Psoas muscle (tissue), 8 donors: ENCODE data around the gene P2RY6. TPM values are rescaled to one million over a fixed set of nuclear protein-coding genes. Genes with fewer than 3 reads are reported as not detected.

Experiments
- ATAC-seq, 4 donors: fragments of 200-7000 bp; cut with Tn5 transposase; one replicate each; pipeline ENCODE4 v1.9.1; 2020; ENCODE audit warnings: moderate library complexity in 3 of 4, mild to moderate bottlenecking in 2 of 4
- DNase-seq, 2 donors: peaks; one replicate each; pipeline ENCODE4 v3.0.0-alpha.2; 2020
- H3K27ac ChIP-seq: fragments of 200-600 bp; one replicate; pipeline ENCODE4 v1.8.0; 2022
- H3K27me3 ChIP-seq, 3 donors: fragments of 200-600 bp in 1 of 3; one replicate each; pipeline versions ENCODE4 v1.6.1 to v1.8.0; 2013 to 2022; ENCODE audit warnings: low read length in 2 of 3, mild to moderate bottlenecking in 2 of 3, moderate library complexity in 1 of 3; ENCODE audit not compliant: insufficient read depth in 3 of 3
- H3K36me3 ChIP-seq, 2 donors: fragments of 200-600 bp in 1 of 2; one replicate each; pipeline versions ENCODE4 v1.6.1 to v1.8.0; 2013 to 2022; ENCODE audit warnings: low read depth in 1 of 2, mild to moderate bottlenecking in 1 of 2, moderate library complexity in 1 of 2; ENCODE audit not compliant: insufficient read depth in 1 of 2
- H3K4me1 ChIP-seq: fragments of 200-600 bp; one replicate; pipeline ENCODE4 v1.8.0; 2022
- H3K4me3 ChIP-seq: fragments of 200-600 bp; one replicate; pipeline ENCODE4 v1.8.0; 2022; ENCODE audit warnings: mild to moderate bottlenecking
- H3K9me3 ChIP-seq: fragments of 200-600 bp; one replicate; pipeline ENCODE4 v1.8.0; 2022
- CTCF ChIP-seq: fragments of 200-600 bp; IDR thresholded peaks from one replicate; pipeline ENCODE4 v1.8.0; 2022; ENCODE audit warnings: antibody characterized with exemption
- WGBS, 3 donors: extraction: QIAGEN DNeasy Blood & Tissue Kit; methylation state at CpG; one replicate each; pipeline versions ENCODE4 v1.1.6 to v1.1.7; 2013; 5-methylcytosine and 5-hydroxymethylcytosine counted together
- intact Hi-C, 2 donors: fragments of 100-400 bp; cut with DNase I; formaldehyde crosslinking; loops; one replicate each; pipeline versions ENCODE4 v1.11.0 to v1.14.2; 2022
- polyA plus RNA-seq, 3 donors: library from polyadenylated mRNA; stranded (reverse); fragments of 200-250 nt; gene quantifications; one replicate each; pipeline ENCODE4 v1.2.3, GENCODE V29; 2013
- total RNA-seq, 4 donors: library from RNA; stranded (reverse); fragmentation: NEBNext Ultra II Directional in 2 of 4; extraction: Animal tissue kit (Norgen Biotek cat#: 25700) in 2 of 4; gene quantifications; one replicate each; pipeline versions ENCODE4 v1.2.1 to v1.2.4, GENCODE V29; 2021 to 2023
- donor health status: healthy with polysubstance abuse.
- donor health status: DM: no; HTN: no; CAD: no; lungs with moderate emphysema.
- donor health status: Bipolar disorder and iron deficiency.
- donor health status: healthy.
- donor health status: DM: yes; HTN: yes; CAD: no.
- donor health status: DM: no; HTN: no; CAD: no.
- donor health status: DM: no; HTN: no; CAD: no.
- donor health status: DM: yes; HTN: yes; CAD: no.

P2RY6 gene
- total and polyA plus RNA-seq, 7 donors = 0.59 to 2.5 (median 1.3) TPM

GRCh38 chr11:73234471-73235181 is 37.5 kb upstream of the P2RY6 start:
- Histone ChIP-seq H3K36me3 (peaks cover 0 to 37% of the 10 kb centered on the region in 2 donors), H3K27ac (peak overlapping the region; percentile 90), H3K9me3 (no peaks in the 10 kb centered on the region), H3K27me3 (no peaks in the 10 kb centered on the region), H3K4me3 (no peak overlapping the region), H3K4me1 (peaks cover 55% of the 10 kb centered on the region)
- WGBS, 3 donors = 82 to 90% (median 83%) methylated on average over 56 of the region's 56 CpGs
- DNase-seq (peak in 1 of 2 donors; percentile 70), ATAC-seq (peak in 3 of 4 donors; percentile 0 to 2 (median 1))
- no peak for TF ChIP-seq CTCF
- intact Hi-C loops = loop anchor here (2.0 to 5.0 kb wide), 2 partner anchors 16 to 402 kb away; partner anchors contain the start of gene P2RY2 (in 2 of the 2)

- H3K27ac ChIP-seq = peak overlapping the region; percentile 90
- peaks cover 0 to 32% of the 10 kb centered on the region in 2 donors for H3K36me3 ChIP-seq
- peaks cover 62% of the 10 kb centered on the region for H3K4me1 ChIP-seq
- peak in 1 of 2 donors; percentile 66 for DNase-seq
- peak; percentile 22 to 40 (median 32) for ATAC-seq
- WGBS, 3 donors = 28 to 62% (median 38%) methylated on average over 8 of the region's 8 CpGs
- no peak for TF ChIP-seq CTCF
- no peaks in the 10 kb centered on the region for H3K27me3 ChIP-seq
- H3K4me3 ChIP-seq = no peak overlapping the region
- H3K9me3 ChIP-seq = no peaks in the 10 kb centered on the region
- intact Hi-C loops = loop anchor here (2.0 to 5.0 kb wide), 2 partner anchors 17 to 403 kb away; partner anchors contain the start of gene P2RY2 (in 2 of the 2)
These were observed 36.8 kb upstream of the P2RY6 start for GRCh38 chr11:73235236-73235786.

- WGBS, 3 donors = 34 to 65% (median 35%) methylated on average over 4 of the region's 4 CpGs
- Histone ChIP-seq H3K4me3 (no peak overlapping the region), H3K4me1 (peaks cover 67% of the 10 kb centered on the region), H3K36me3 (peaks cover 0 to 30% of the 10 kb centered on the region in 2 donors), H3K27me3 (no peaks in the 10 kb centered on the region), H3K9me3 (no peaks in the 10 kb centered on the region), H3K27ac (peak overlapping the region; percentile 90)
- TF ChIP-seq CTCF = no peak
- DNase-seq (peak in 1 of 2 donors; percentile 64), ATAC-seq (peak in 2 of 4 donors; percentile 10 to 26)
- intact Hi-C loops = loop anchor here in 1 of 2 donors (5.0 kb wide), 1 partner anchor 404 kb away; no protein-coding TSS in a partner anchor
These were observed 35.9 kb upstream of the P2RY6 start for GRCh38 chr11:73236205-73236765.

GRCh38 chr11:73236854-73237253 is 35.3 kb upstream of the P2RY6 start:
- WGBS, 3 donors = 40 to 47% (median 45%) methylated on average over 6 of the region's 6 CpGs
- Histone ChIP-seq H3K9me3 (no peaks in the 10 kb centered on the region), H3K27me3 (no peaks in the 10 kb centered on the region), H3K36me3 (peaks cover 0 to 33% of the 10 kb centered on the region in 2 donors), H3K27ac (peak overlapping the region; percentile 90), H3K4me3 (no peak overlapping the region), H3K4me1 (peaks cover 67% of the 10 kb centered on the region)
- ATAC-seq = peak; percentile 46 to 60 (median 52)
- intact Hi-C loops = loop anchor here in 1 of 2 donors (5.0 kb wide), 1 partner anchor 405 kb away; no protein-coding TSS in a partner anchor
- TF ChIP-seq CTCF = peak; percentile 65
- DNase-seq = peak; percentile 71 to 84
